ENCODE results near the gene TRIM44.
"Not testable (repeated sequence)": the region's sequence is repeated elsewhere in the genome, so short reads cannot be mapped to it uniquely, and the experiment has no call there.

TRIM44 gene

DNA sequence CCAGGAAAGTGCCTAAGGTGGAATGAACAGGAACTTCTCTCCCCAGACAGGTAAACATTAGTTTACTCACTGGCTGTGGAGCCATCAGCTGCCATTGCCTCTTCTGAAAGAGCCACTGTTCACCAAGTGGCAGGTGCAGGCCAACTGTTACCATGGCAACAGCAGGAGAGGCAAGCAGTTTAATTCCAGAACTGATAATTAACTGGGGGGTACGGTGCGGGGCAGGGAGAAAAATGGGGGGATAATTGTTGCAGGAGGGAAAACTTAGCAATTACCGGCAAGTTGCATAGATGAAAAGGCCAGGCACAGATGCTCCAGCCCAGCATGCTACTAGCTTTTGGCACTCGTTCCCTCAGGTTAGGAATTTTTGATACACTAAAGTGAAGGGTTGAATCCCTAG lies 85.1 kb downstream of the TRIM44 start:
- H3K9me3 ChIP-seq (ENCODE audit: control insufficient read depth in 5 of 5, low read length in 5 of 5), result no peaks in the 10 kb centered on the region
- H3K36me3 ChIP-seq (ENCODE audit: control insufficient read depth in 5 of 5, insufficient read depth in 5 of 5, low read length in 5 of 5), result peaks cover 0 to 11% (median 3%) of the 10 kb centered on the region in 5 donors
- peaks cover 0 to 8% (median 3%) of the 10 kb centered on the region in 5 donors for H3K4me1 ChIP-seq (ENCODE audit: control insufficient read depth in 5 of 5, insufficient read depth in 5 of 5, low read length in 5 of 5)
- H3K9ac ChIP-seq (ENCODE audit: low read length in 5 of 5), result no peak overlapping the region
- no peak overlapping the region for H3K27ac ChIP-seq (ENCODE audit: low read depth, low read length)
- no peak overlapping the region for H3K4me3 ChIP-seq (ENCODE audit: low read depth in 1 of 5, low read length in 5 of 5)
- H3K27me3 ChIP-seq (ENCODE audit: control insufficient read depth in 5 of 5, insufficient read depth in 4 of 5, low read length in 5 of 5), result no peaks in the 10 kb centered on the region

DNA sequence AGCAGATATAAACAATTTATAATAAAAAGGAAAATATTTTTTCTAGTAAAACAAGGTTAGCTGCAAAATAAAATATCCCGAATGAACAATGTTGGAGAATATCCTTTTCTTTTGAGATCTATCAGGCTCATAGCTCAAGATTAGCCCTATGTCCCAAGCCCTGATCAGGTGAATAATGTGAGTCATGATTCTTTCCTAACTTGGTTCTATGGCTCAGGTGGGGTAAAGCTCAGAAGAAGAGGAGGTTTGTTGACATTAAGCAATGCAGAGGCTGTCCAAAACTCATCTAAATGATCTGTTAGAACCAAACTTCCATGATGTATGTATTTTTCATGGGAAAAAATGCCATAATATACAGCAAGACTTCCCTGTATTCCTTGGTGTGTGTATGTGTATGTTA lies 86.1 kb downstream of the TRIM44 start:
- no peaks in the 10 kb centered on the region for H3K27me3 ChIP-seq (ENCODE audit: control insufficient read depth in 5 of 5, insufficient read depth in 4 of 5, low read length in 5 of 5)
- H3K27ac ChIP-seq (ENCODE audit: low read depth, low read length), result no peak overlapping the region
- no peak overlapping the region for H3K9ac ChIP-seq (ENCODE audit: low read length in 5 of 5)
- H3K4me1 ChIP-seq (ENCODE audit: control insufficient read depth in 5 of 5, insufficient read depth in 5 of 5, low read length in 5 of 5), result peaks cover 0 to 10% (median 6%) of the 10 kb centered on the region in 5 donors
- no peak overlapping the region for H3K4me3 ChIP-seq (ENCODE audit: low read depth in 1 of 5, low read length in 5 of 5)
- H3K36me3 ChIP-seq (ENCODE audit: control insufficient read depth in 5 of 5, insufficient read depth in 5 of 5, low read length in 5 of 5), result peaks cover 0 to 11% (median 0%) of the 10 kb centered on the region in 5 donors
- no peaks in the 10 kb centered on the region for H3K9me3 ChIP-seq (ENCODE audit: control insufficient read depth in 5 of 5, low read length in 5 of 5)

DNA sequence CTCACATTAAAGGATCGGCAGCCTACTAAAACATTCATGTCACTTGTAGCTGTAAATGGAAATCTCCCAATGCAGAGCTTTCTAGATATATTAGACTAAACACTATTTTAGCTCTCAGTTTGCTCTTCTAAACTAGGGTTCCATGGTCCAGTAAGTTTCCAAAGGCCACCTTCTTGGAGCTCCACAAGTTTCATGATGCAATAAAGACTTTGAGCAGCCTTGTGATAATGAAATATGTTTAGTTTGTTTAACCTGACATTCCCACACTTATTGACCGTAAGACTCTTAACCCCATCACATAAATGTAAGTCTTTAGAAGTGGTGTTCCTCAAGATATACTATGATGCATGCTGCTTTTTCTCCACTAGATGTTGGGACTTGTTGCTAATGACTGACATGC lies 87.7 kb downstream of the TRIM44 start:
- Histone ChIP-seq H3K9ac (ENCODE audit: low read length in 5 of 5) (no peak overlapping the region), H3K27ac (ENCODE audit: low read depth, low read length) (no peak overlapping the region), H3K36me3 (ENCODE audit: control insufficient read depth in 5 of 5, insufficient read depth in 5 of 5, low read length in 5 of 5) (peaks cover 0 to 11% (median 0%) of the 10 kb centered on the region in 5 donors), H3K9me3 (ENCODE audit: control insufficient read depth in 5 of 5, low read length in 5 of 5) (no peaks in the 10 kb centered on the region), H3K27me3 (ENCODE audit: control insufficient read depth in 5 of 5, insufficient read depth in 4 of 5, low read length in 5 of 5) (no peaks in the 10 kb centered on the region), H3K4me1 (ENCODE audit: control insufficient read depth in 5 of 5, insufficient read depth in 5 of 5, low read length in 5 of 5) (peaks cover 0 to 10% (median 6%) of the 10 kb centered on the region in 5 donors), H3K4me3 (ENCODE audit: low read depth in 1 of 5, low read length in 5 of 5) (no peak overlapping the region)

DNA sequence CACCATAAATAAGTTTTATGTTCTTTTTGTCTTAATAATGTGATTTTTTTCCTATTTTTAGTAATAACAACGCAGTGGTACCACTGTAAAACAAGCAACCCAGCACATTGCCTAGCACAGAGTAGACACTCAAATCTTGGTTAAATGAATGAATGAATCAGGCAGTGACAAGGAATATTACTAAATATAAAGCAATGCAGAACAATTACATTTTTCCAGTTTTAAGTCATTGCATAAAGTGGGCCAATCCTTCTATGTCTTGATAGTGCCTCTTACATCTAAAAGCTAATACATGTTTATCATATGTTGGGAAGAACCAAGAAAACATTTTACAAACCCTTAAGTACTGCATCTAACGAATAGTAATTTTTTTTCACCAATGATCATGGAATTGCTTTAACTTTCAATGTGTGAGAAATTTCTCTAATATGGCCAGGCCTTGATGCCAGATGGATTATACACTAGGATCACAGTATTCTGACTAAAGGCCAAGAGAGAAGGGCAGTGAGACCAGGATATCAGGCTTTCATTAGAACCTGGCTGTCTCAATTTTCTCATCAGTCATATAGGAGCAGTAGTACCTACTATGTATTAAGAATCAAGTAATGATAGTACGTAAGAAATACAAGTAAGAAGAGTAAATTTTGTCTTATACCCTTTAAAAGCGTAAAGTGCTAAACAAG lies 88.5 kb downstream of the TRIM44 start:
- Histone ChIP-seq H3K9ac (ENCODE audit: low read length in 5 of 5) (no peak overlapping the region), H3K4me1 (ENCODE audit: control insufficient read depth in 5 of 5, insufficient read depth in 5 of 5, low read length in 5 of 5) (peaks cover 0 to 10% (median 6%) of the 10 kb centered on the region in 5 donors), H3K27me3 (ENCODE audit: control insufficient read depth in 5 of 5, insufficient read depth in 4 of 5, low read length in 5 of 5) (no peaks in the 10 kb centered on the region), H3K27ac (ENCODE audit: low read depth, low read length) (no peak overlapping the region), H3K9me3 (ENCODE audit: control insufficient read depth in 5 of 5, low read length in 5 of 5) (no peaks in the 10 kb centered on the region), H3K4me3 (ENCODE audit: low read depth in 1 of 5, low read length in 5 of 5) (no peak overlapping the region), H3K36me3 (ENCODE audit: control insufficient read depth in 5 of 5, insufficient read depth in 5 of 5, low read length in 5 of 5) (peaks cover 0 to 11% (median 0%) of the 10 kb centered on the region in 5 donors)

DNA sequence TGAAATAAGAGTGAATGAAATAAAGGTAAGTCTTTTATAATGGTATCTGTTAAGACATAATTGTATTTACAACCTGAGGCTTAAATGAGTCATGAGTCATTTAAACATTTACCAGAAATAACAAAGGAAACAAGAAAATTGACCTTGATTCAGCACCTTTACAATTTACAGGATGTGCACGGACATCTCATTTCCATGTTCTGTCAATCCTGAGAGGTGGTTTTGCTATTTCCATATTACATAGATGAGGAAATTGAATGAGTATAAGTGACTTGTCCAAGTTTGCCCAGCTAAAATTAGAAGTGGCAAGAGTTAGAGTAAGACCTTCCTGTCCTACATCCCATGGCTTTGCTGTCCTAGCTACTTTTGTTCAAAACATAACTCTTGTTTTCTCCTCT lies 89.1 kb downstream of the TRIM44 start:
- Histone ChIP-seq H3K36me3 (ENCODE audit: control insufficient read depth in 5 of 5, insufficient read depth in 5 of 5, low read length in 5 of 5) (peaks cover 0 to 10% (median 0%) of the 10 kb centered on the region in 5 donors), H3K9me3 (ENCODE audit: control insufficient read depth in 5 of 5, low read length in 5 of 5) (no peaks in the 10 kb centered on the region), H3K4me1 (ENCODE audit: control insufficient read depth in 5 of 5, insufficient read depth in 5 of 5, low read length in 5 of 5) (peaks cover 0 to 10% (median 6%) of the 10 kb centered on the region in 5 donors), H3K27me3 (ENCODE audit: control insufficient read depth in 5 of 5, insufficient read depth in 4 of 5, low read length in 5 of 5) (no peaks in the 10 kb centered on the region), H3K27ac (ENCODE audit: low read depth, low read length) (no peak overlapping the region), H3K4me3 (ENCODE audit: low read depth in 1 of 5, low read length in 5 of 5) (no peak overlapping the region), H3K9ac (ENCODE audit: low read length in 5 of 5) (no peak overlapping the region)

DNA sequence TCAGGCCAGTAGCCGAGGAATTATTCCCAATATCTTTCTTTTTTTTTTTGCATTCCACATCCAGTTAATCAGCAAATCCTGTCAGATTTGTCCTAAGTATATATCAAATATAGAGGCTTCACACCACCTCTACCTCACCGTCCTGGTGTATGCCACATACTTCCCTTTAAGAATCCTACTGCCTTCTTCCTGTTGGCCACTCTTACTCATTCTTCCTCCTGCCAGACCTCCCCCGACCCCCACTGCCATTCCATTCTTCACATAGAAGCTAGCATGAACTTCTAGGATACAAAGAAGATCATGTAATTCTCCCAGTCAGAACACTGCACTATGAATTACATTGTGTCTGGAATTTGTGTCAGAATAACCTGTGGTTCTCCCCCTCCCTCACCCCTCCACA lies 89.5 kb downstream of the TRIM44 start:
- Histone ChIP-seq H3K27me3 (ENCODE audit: control insufficient read depth in 5 of 5, insufficient read depth in 4 of 5, low read length in 5 of 5) (no peaks in the 10 kb centered on the region), H3K4me3 (ENCODE audit: low read depth in 1 of 5, low read length in 5 of 5) (no peak overlapping the region), H3K9ac (ENCODE audit: low read length in 5 of 5) (no peak overlapping the region), H3K4me1 (ENCODE audit: control insufficient read depth in 5 of 5, insufficient read depth in 5 of 5, low read length in 5 of 5) (peaks cover 0 to 10% (median 6%) of the 10 kb centered on the region in 5 donors), H3K9me3 (ENCODE audit: control insufficient read depth in 5 of 5, low read length in 5 of 5) (no peaks in the 10 kb centered on the region), H3K27ac (ENCODE audit: low read depth, low read length) (no peak overlapping the region), H3K36me3 (ENCODE audit: control insufficient read depth in 5 of 5, insufficient read depth in 5 of 5, low read length in 5 of 5) (peaks cover 0 to 5% (median 0%) of the 10 kb centered on the region in 5 donors)

DNA sequence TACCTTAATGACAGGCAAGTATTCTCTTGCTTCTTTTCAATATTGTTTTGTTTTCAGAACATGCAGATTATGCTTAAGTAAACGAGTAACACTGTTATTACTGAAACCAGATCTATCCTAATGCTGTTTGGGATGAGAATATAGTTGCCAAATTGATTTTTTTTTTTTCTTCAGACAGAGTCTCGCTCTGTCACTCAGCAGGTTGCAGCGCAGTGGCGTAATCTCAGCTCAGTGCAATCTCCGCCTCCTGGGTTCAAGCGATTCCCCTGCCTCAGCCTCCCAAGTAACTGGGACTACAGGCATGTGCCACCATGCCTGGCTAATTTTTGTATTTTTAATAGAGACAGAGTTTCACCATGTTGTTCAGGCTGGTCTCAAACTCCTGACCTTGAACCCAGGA lies 91.0 kb downstream of the TRIM44 start:
- not testable (repeated sequence) for H3K27ac ChIP-seq (ENCODE audit: low read depth, low read length); H3K9ac ChIP-seq (ENCODE audit: low read length in 5 of 5); H3K9me3 ChIP-seq (ENCODE audit: control insufficient read depth in 5 of 5, low read length in 5 of 5); H3K27me3 ChIP-seq (ENCODE audit: control insufficient read depth in 5 of 5, insufficient read depth in 4 of 5, low read length in 5 of 5); H3K36me3 ChIP-seq (ENCODE audit: control insufficient read depth in 5 of 5, insufficient read depth in 5 of 5, low read length in 5 of 5); H3K4me3 ChIP-seq (ENCODE audit: low read depth in 1 of 5, low read length in 5 of 5); H3K4me1 ChIP-seq (ENCODE audit: control insufficient read depth in 5 of 5, insufficient read depth in 5 of 5, low read length in 5 of 5)

DNA sequence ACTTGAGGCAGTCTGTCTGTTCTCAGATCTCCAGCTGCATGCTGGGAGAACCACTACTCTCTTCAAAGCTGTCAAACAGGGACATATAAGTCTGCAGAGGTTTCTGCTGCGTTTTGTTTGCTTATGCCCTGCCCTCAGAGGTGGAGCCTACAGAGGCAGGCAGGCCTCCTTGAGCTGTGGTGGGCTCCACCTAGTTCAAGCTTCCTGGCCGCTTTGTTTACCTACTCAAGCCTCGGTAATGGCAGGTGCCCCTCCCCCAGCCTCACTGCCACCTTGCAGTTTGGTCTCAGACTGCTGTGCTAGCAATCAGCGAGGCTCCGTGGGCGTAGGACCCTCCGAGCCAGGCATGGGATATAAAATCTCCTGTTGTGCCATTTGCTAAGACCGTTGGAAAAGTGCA lies 97.4 kb downstream of the TRIM44 start:
- not testable (repeated sequence) for H3K27ac ChIP-seq (ENCODE audit: low read depth, low read length); H3K36me3 ChIP-seq (ENCODE audit: control insufficient read depth in 5 of 5, insufficient read depth in 5 of 5, low read length in 5 of 5); H3K27me3 ChIP-seq (ENCODE audit: control insufficient read depth in 5 of 5, insufficient read depth in 4 of 5, low read length in 5 of 5); H3K9ac ChIP-seq (ENCODE audit: low read length in 5 of 5); H3K4me3 ChIP-seq (ENCODE audit: low read depth in 1 of 5, low read length in 5 of 5); H3K9me3 ChIP-seq (ENCODE audit: control insufficient read depth in 5 of 5, low read length in 5 of 5); H3K4me1 ChIP-seq (ENCODE audit: control insufficient read depth in 5 of 5, insufficient read depth in 5 of 5, low read length in 5 of 5)

DNA sequence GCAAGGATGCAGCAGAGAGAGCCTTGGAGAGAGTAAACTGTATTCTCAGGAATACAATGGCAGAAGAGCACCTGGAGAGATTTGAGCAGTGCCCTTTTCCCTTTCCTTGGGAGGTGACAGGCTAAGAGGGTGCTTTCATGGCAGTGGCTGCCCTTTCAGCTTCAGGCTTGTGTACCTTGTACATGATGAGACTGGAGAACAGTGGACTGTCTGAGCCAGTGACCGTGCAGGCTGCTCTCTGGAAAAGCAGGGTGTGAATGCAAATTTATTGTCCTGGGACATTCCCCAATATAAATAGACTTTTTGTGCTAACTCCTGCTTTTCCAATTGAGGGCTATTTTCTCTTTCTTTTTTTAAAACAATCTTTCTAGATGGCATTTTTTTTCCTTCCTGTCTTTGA lies 99.3 kb downstream of the TRIM44 start:
- Histone ChIP-seq H3K4me1 (ENCODE audit: control insufficient read depth in 5 of 5, insufficient read depth in 5 of 5, low read length in 5 of 5) (peaks cover 0 to 10% (median 0%) of the 10 kb centered on the region in 5 donors), H3K36me3 (ENCODE audit: control insufficient read depth in 5 of 5, insufficient read depth in 5 of 5, low read length in 5 of 5) (no peaks in the 10 kb centered on the region), H3K9ac (ENCODE audit: low read length in 5 of 5) (no peak overlapping the region), H3K27ac (ENCODE audit: low read depth, low read length) (no peak overlapping the region), H3K9me3 (ENCODE audit: control insufficient read depth in 5 of 5, low read length in 5 of 5) (no peaks in the 10 kb centered on the region), H3K27me3 (ENCODE audit: control insufficient read depth in 5 of 5, insufficient read depth in 4 of 5, low read length in 5 of 5) (no peaks in the 10 kb centered on the region), H3K4me3 (ENCODE audit: low read depth in 1 of 5, low read length in 5 of 5) (no peak overlapping the region)

DNA sequence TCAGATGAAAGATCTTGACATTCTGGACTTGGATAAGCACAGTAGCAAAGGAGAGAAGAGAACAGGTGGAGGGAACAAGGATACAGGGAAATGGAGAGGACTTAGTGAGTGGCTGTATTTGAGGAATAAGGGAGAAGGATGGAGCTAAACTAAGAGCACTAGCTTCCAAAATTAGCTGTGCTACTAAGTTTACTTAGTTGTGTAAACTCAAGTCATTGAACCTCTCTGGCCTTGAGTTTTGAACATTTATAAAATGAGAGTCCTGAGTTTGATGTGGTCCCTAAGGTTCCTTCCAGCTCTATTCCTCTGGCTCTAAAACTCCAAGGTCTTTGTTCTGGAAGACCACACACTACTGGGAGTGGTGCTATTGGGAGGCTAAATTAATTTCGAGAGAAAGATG lies 100.7 kb downstream of the TRIM44 start:
- H3K36me3 ChIP-seq (ENCODE audit: control insufficient read depth in 5 of 5, insufficient read depth in 5 of 5, low read length in 5 of 5), result no peaks in the 10 kb centered on the region
- H3K9ac ChIP-seq (ENCODE audit: low read length in 5 of 5), result no peak overlapping the region
- no peak overlapping the region for H3K27ac ChIP-seq (ENCODE audit: low read depth, low read length)
- H3K4me3 ChIP-seq (ENCODE audit: low read depth in 1 of 5, low read length in 5 of 5), result no peak overlapping the region
- H3K9me3 ChIP-seq (ENCODE audit: control insufficient read depth in 5 of 5, low read length in 5 of 5), result no peaks in the 10 kb centered on the region
- H3K27me3 ChIP-seq (ENCODE audit: control insufficient read depth in 5 of 5, insufficient read depth in 4 of 5, low read length in 5 of 5), result no peaks in the 10 kb centered on the region
- peaks cover 0 to 10% (median 0%) of the 10 kb centered on the region in 5 donors for H3K4me1 ChIP-seq (ENCODE audit: control insufficient read depth in 5 of 5, insufficient read depth in 5 of 5, low read length in 5 of 5)

Data from subcutaneous abdominal adipose tissue (tissue), 5 donors.